Fibroblast of skin of left biceps (primary cell): Measurements from ENCODE around the gene PRKACG.
"Not testable (repeated sequence)": the region's sequence is repeated elsewhere in the genome, so short reads cannot be mapped to it uniquely, and the experiment has no call there.

Experiments
- DNase-seq, 2 experiments: peaks; one replicate each; pipeline ENCODE4 v3.0.0-alpha.2; 2013; ENCODE audit warnings: low read depth in 2 of 2

Gene PRKACG

DNA sequence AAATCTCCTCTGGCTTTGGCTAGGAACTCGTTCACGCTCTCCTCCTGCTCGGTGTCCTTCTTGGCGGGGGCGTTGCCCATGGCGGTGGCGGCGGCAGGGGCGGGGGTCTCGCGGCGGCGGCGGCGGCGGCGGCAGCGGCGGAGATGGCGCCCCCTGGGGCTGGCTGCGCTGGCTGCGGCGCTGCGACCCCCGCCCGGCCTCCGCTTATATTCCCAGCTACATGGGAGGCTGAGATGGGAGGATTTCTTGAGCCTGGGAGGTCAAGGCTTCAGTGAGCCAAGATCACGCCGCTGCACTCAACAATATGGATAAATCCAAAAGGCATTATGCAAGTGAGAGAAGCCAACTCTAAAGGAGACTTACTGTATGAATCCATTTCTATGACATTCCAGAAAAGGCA lies at the start of gene PRKACG:
PRKACG (minus strand) TSS at position 101 of the 400 bp plus-strand sequence; CDS start at position 80, 21 bp downstream.
- no peak for DNase-seq

DNA sequence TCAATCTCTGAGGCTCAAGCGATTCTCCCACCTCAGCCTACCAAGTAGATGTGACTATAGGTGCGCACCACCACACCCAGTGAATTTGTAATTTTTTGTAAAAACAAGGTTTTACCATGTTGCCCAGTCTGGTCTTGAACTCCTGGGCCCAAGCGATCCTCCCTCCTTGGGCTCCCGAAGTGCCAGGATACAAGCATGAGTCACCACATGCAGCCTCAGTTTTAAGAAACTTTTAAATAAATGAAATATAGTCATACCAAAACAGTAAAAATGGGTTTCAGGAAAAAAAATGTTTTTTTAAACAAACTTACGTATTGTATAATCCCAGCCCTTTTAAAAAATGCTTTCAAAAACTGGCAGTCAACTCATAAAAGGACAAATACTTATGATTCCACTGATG lies 48.3 kb upstream of the PRKACG start:
- DNase-seq, result no peak

- DNase-seq, result no peak
These were observed 46.9 kb upstream of the PRKACG start for GRCh38 chr9:69060766-69061165.

DNA sequence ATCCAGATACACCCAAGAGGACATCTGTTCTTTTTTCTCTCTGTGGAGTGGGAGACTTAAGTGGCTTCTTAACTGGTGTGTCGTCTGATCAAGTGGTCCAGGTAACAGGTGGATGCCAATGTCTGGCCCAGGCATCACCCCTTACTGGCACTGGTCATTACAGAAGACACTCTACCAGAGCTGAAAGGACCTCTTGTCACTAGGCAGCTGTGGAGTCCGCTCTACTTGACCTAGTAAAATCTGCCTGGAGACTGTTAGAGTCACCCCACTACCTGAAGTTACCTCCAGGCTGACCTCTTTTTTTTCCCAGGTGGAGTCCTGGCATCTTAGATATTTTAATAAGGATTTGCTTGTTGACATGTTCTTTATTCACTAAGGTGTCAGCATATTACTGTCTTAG lies 44.2 kb upstream of the PRKACG start:
- no peak for DNase-seq

- DNase-seq, result no peak
These were observed 42.4 kb upstream of the PRKACG start for GRCh38 chr9:69056191-69056815.

GRCh38 chr9:69054989-69055388 lies 41.1 kb upstream of the PRKACG start:
- no peak for DNase-seq

- not testable (repeated sequence) for DNase-seq
These were observed 37.0 kb upstream of the PRKACG start for GRCh38 chr9:69050936-69051335.

DNA sequence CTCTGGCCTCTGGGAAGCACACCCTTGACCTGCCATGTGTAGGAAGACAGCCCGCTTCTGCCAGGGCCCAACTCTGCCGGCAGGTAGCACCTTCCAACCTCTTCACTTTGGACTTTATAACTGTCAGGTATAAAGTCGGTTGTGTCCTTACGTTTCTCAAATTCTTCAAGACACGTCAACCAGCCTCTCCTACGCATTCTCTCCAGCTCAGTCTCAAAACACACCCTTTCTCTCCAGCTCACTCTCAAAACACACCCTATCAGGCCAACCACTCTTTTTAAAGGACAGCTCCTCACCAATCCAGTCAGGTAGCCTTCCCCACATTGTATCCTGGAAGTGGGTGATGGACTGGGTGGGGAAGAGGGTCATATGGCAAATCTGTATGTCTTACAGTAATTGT lies 35.2 kb upstream of the PRKACG start:
- no peak for DNase-seq

DNA sequence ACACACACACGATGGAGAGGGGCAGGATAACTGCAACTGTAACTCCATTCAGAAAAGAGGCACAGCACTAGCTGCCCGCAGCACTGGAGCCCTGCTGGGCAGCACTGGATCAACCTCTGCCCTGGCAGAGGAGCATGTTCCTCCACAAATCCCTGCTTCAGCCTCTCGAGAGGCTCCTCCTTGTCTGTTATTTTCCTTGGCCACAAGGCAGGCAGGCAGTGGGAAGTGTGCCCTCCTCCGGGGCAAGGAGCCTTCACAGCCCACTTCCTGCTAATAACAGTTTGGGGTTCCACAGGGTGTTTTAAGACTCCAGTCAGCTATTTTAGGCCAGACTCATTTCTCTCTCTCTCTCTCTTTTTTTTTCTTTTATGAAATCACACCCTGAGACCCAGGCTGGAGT lies 33.5 kb upstream of the PRKACG start:
- DNase-seq, result no peak

DNA sequence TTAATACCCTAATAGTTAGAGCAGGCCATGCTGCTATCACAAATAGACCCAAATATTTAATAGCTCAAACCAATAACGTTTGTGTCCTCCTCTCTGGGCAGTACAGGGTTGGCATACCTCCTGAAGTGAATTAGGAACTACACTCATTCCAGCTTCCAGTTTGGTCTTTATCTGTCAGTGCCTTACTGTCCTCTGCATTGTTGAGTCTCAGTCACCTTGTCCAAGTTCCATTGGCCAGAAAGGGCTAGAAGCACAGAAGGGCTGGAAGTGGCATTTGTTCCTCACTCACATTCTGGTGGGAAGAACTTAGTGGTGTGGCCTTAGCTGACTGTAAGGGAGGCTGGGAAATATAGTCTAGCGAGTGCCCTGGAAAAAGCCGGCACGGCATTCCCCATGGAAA lies 32.8 kb upstream of the PRKACG start:
- DNase-seq, result no peak

- DNase-seq, result no peak
These were observed 31.9 kb upstream of the PRKACG start for GRCh38 chr9:69045821-69046220.

DNA sequence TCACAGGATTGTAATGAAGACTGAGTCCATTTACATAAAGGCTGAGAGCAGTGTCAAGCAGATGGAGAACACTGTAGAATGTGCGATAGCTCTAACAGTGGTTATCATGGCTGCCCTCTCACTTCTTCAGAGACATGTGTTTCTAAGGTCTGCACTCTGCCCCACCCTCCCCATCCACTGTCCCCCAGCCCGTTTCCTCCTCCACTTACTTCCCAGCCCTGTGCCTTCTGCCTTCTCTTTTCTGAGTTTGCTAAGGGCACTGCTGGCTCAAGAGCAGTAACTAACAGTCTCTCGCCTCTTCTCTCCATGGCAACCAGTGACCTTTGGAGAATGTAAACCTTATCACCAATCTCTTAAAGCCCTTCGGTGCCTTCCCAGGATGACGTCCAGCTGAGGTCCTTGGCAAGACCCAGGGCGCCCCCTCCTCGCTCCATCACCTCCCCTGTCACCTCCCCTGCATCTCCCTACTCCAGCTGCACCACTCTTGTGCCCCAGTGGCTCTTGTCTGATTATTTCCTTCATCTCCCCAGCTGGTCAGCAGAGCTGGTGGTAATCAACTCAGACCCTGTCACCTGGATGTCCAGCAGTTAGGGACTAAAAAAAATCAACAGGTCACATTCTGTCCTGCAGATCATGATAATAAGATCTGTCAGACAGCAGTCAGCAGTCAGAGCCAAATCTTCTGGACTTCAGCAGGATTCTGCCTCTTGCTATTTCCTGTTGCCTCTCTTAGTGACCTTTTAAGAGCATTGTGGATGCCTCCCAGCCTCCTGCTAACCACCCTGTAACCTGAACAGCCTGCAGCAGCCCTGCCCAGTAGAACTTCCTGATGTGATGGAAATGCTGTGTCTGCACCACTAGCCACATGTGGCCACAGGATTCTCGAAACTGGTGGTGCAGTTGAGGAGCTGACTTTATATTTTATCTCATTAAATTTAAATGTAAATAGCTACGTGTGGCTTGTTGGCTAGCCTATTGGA lies 30.6 kb upstream of the PRKACG start:
- DNase-seq, result no peak

DNA sequence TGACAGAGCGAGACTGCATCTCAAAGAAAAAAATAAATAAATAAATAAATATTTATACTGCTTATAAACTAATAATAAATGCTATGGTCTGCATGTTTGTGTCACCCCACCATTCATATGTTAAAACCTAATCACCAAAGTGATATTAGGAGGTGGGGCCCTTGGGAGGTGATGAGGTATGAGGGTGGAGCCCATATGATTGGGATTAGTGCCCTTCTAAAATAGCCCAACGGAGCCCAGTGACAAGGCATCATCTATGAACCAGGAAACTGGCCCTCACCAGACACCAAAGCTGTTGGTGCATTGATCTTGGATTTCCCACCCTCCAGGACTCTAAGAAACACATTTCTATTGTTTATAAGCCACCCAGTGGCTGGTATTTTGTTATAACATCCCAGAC lies 26.7 kb upstream of the PRKACG start:
- no peak for DNase-seq

- DNase-seq, result no peak
These were observed 22.9 kb upstream of the PRKACG start for GRCh38 chr9:69036799-69037198.

DNA sequence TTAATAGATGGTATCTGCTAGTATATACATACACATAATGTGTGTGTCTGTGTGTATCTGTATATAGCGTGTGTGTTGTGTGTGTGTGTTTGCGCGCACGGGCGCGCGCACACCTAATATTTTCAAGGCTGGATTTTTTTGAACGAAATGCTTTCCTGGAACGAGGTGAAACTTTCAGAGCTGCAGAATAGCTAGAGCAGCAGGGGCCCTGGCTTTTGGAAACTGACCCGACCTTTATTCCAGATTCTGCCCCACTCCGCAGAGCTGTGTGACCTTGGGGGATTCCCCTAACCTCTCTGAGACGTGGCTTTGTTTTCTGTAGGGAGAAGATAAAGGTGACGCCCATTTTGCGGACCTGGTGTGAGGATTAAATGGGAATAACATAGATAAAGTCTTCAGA lies 22.4 kb upstream of the PRKACG start:
- no peak for DNase-seq

- DNase-seq, result peak; percentile 38 to 47
These were observed 21.8 kb upstream of the PRKACG start, which contains the start of gene FXN for GRCh38 chr9:69035438-69036308. TSS of gene FXN (plus strand) at chr9:69035752. CDS start at chr9:69035783, 31 bp downstream.

- no peak for DNase-seq
These were observed 20.2 kb upstream of the PRKACG start for GRCh38 chr9:69034071-69034470.

GRCh38 chr9:69030851-69031645 lies 17.1 kb upstream of the PRKACG start:
- DNase-seq, result no peak

DNA sequence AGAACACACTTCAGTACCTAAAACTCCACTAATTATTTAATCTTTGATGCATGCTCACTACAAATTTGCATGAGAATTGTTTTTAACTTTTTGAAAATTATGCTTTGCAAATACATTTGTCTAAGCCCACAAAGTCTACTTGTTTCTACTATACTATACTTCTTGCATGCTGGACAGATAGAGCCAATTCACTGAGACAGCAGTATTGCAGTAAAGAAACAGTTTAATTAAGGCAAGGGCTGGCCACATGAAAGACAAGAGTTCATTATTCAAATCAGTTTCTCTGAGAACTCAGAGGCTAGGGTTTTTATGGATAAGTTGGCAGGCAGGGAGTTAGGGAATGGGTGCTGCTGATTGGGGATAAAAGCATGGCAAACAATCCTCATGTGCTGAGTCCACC lies 15.6 kb upstream of the PRKACG start:
- no peak for DNase-seq

GRCh38 chr9:69028754-69029153 lies 14.8 kb upstream of the PRKACG start:
- DNase-seq, result no peak
